Measurements from ENCODE around the gene TAS1R3. TPM values are rescaled to one million over a fixed set of nuclear protein-coding genes. Genes with fewer than 3 reads are reported as not detected.

The TAS1R3 gene
- total and polyA plus RNA-seq, 2 donors (not counting 1 experiment from before 2014, with no cell fraction given): 4.1 to 11.7 TPM

DNA sequence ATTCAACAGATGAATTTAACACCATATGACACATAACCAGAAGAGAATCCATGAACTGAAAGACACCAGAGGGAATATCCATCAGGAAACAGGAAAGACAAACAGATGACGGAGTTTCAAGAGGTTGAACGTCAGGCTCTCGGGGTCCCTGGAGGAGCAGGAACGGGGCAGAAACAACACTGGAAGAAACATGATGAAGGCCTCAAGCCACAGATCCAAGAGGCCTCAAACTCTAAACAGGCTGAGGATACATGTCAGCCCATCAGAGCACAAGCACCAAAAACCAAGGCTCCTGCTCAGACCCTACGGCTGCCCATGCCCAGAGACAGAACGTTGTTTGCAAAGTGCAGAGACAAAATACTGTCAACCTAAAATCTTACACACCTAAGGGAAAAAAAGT, 13.7 kb upstream of the TAS1R3 start:
- H3K4me3 ChIP-seq (ENCODE audit: control extremely low read depth in 1 of 5, extremely low read depth in 1 of 5, insufficient read depth in 1 of 5, low read depth in 2 of 5, low read length in 4 of 5): no peak overlapping the region
- no peak overlapping the region for H3K27ac ChIP-seq (ENCODE audit: low read length in 2 of 2)
- peaks cover 0 to 8% of the 10 kb centered on the region in 2 donors for H3K4me1 ChIP-seq (ENCODE audit: control insufficient read depth in 2 of 2, insufficient read depth in 2 of 2, low read length in 2 of 2)
- CTCF ChIA-PET: no interaction called here
- peaks cover 10% of the 10 kb centered on the region for H3K4me1 Mint-ChIP-seq
- TF ChIP-seq, protein P1, sequence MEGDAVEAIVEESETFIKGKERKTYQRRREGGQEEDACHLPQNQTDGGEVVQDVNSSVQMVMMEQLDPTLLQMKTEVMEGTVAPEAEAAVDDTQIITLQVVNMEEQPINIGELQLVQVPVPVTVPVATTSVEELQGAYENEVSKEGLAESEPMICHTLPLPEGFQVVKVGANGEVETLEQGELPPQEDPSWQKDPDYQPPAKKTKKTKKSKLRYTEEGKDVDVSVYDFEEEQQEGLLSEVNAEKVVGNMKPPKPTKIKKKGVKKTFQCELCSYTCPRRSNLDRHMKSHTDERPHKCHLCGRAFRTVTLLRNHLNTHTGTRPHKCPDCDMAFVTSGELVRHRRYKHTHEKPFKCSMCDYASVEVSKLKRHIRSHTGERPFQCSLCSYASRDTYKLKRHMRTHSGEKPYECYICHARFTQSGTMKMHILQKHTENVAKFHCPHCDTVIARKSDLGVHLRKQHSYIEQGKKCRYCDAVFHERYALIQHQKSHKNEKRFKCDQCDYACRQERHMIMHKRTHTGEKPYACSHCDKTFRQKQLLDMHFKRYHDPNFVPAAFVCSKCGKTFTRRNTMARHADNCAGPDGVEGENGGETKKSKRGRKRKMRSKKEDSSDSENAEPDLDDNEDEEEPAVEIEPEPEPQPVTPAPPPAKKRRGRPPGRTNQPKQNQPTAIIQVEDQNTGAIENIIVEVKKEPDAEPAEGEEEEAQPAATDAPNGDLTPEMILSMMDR (IDR thresholded peaks at IDR 0.05): no peak
- no peak for TF ChIP-seq EZH2 (IDR thresholded peaks at IDR 0.05; ENCODE audit: borderline replicate concordance, insufficient read depth, low read depth, low read length, poor library complexity, severe bottlenecking)
- no peak overlapping the region for H2AFZ ChIP-seq (ENCODE audit: insufficient read depth, low read depth, low read length, poor library complexity, severe bottlenecking)
- no peak for DNase-seq
- no peaks in the 10 kb centered on the region for H3K9me3 Mint-ChIP-seq (ENCODE audit: insufficient read depth)
- no peaks in the 10 kb centered on the region for H3K27me3 Mint-ChIP-seq
- intact Hi-C loops (cut with micrococcal nuclease): no loop called here
- no peak for ATAC-seq (ENCODE audit: low read depth)
- POLR2A ChIA-PET: interaction anchor here (0.6 kb wide), 1 partner anchor 337 kb away, joined by 3 read pairs; no protein-coding TSS in a partner anchor
- no peak overlapping the region for H3K4me3 Mint-ChIP-seq
- no peaks in the 10 kb centered on the region for H3K27me3 ChIP-seq (replicated peaks in 1 of 4; ENCODE audit: control extremely low read depth in 1 of 4, control insufficient read depth in 3 of 4, insufficient read depth in 4 of 4, low read length in 3 of 4)
- H4K20me1 ChIP-seq (ENCODE audit: control insufficient read depth, insufficient read depth, low read length, poor library complexity, severe bottlenecking): peaks cover 37% of the 10 kb centered on the region
- H3K9me3 ChIP-seq (ENCODE audit: control extremely low read depth in 1 of 3, control insufficient read depth in 2 of 3, insufficient read depth in 1 of 3, low read length in 2 of 3): no peaks in the 10 kb centered on the region
- no peak overlapping the region for H3K4me2 ChIP-seq (replicated peaks; ENCODE audit: low read depth, low read length, poor library complexity, severe bottlenecking)
- no peak overlapping the region for H3K9ac ChIP-seq (ENCODE audit: low read length)
- H3K79me2 ChIP-seq (ENCODE audit: control insufficient read depth, insufficient read depth, low read length): peaks cover 36% of the 10 kb centered on the region
- peaks cover 0 to 46% of the 10 kb centered on the region in 2 experiments for H3K36me3 ChIP-seq (replicated peaks in 1 of 2; ENCODE audit: control extremely low read depth in 1 of 2, control insufficient read depth in 1 of 2, extremely low read depth in 1 of 2, insufficient read depth in 2 of 2, low read length in 1 of 2)
- 91% methylated on average over 6 of the region's 6 CpGs for WGBS (ENCODE audit: insufficient coverage)
- H3K27ac Mint-ChIP-seq: no peak overlapping the region

DNA sequence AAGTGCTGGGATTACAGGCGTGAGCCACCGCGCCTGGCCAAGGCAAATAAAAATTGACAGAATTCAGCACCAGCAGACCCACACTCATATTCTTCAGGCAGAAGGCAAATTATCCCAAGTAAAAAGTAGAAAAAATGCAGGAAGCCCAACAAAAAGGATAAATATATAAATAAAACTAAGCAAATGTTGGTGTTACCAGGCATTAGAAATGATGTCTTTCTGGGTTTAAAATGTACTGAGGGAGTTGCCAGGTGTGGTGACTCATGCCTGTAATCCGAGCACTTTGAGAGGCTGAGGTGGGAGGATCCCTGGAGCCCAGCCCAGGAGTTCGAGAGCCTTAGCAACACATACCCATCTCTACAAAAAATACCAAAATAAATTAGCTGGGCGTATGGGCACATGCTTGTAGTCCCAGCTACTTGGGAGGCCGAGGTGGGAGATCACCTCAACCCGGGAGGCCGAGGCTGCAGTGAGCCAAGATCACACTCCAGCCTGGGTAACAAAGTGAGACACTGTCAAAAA, 12.9 kb upstream of the TAS1R3 start:
- TF ChIP-seq EZH2 (IDR thresholded peaks at IDR 0.05; ENCODE audit: borderline replicate concordance, insufficient read depth, low read depth, low read length, poor library complexity, severe bottlenecking): no peak
- TF ChIP-seq, protein P1 (IDR thresholded peaks at IDR 0.05): no peak
- Histone ChIP-seq H2AFZ (ENCODE audit: insufficient read depth, low read depth, low read length, poor library complexity, severe bottlenecking) (no peak overlapping the region), H3K4me3 (ENCODE audit: control extremely low read depth in 1 of 5, extremely low read depth in 1 of 5, insufficient read depth in 1 of 5, low read depth in 2 of 5, low read length in 4 of 5) (no peak overlapping the region), H3K4me2 (replicated peaks; ENCODE audit: low read depth, low read length, poor library complexity, severe bottlenecking) (no peak overlapping the region), H3K9me3 (ENCODE audit: control extremely low read depth in 1 of 3, control insufficient read depth in 2 of 3, insufficient read depth in 1 of 3, low read length in 2 of 3) (no peaks in the 10 kb centered on the region), H3K4me1 (ENCODE audit: control insufficient read depth in 2 of 2, insufficient read depth in 2 of 2, low read length in 2 of 2) (peaks cover 4 to 13% of the 10 kb centered on the region in 2 donors), H3K27me3 (replicated peaks in 1 of 4; ENCODE audit: control extremely low read depth in 1 of 4, control insufficient read depth in 3 of 4, insufficient read depth in 4 of 4, low read length in 3 of 4) (no peaks in the 10 kb centered on the region), H3K27ac (ENCODE audit: low read length in 2 of 2) (no peak overlapping the region), H3K9ac (ENCODE audit: low read length) (no peak overlapping the region), H4K20me1 (ENCODE audit: control insufficient read depth, insufficient read depth, low read length, poor library complexity, severe bottlenecking) (peaks cover 43% of the 10 kb centered on the region), H3K36me3 (replicated peaks in 1 of 2; ENCODE audit: control extremely low read depth in 1 of 2, control insufficient read depth in 1 of 2, extremely low read depth in 1 of 2, insufficient read depth in 2 of 2, low read length in 1 of 2) (peaks cover 0 to 40% of the 10 kb centered on the region in 2 experiments), H3K79me2 (ENCODE audit: control insufficient read depth, insufficient read depth, low read length) (peaks cover 42% of the 10 kb centered on the region)
- H3K4me3 Mint-ChIP-seq: no peak overlapping the region
- intact Hi-C loops (cut with micrococcal nuclease): no loop called here
- POLR2A ChIA-PET: no interaction called here
- WGBS (ENCODE audit: insufficient coverage): 98% methylated on average over 7 of the region's 9 CpGs
- ATAC-seq (ENCODE audit: low read depth) (no peak), DNase-seq (no peak)
- H3K4me1 Mint-ChIP-seq: peaks cover 15% of the 10 kb centered on the region
- no peaks in the 10 kb centered on the region for H3K27me3 Mint-ChIP-seq
- no peak overlapping the region for H3K27ac Mint-ChIP-seq
- CTCF ChIA-PET: no interaction called here
- no peaks in the 10 kb centered on the region for H3K9me3 Mint-ChIP-seq (ENCODE audit: insufficient read depth)
